HG03558 (cell line): Measurements from ENCODE around the gene RANBP1.

Experiments used
- ATAC-seq: cut with Tn5 transposase; IDR thresholded peaks from one replicate; pipeline ENCODE4 v1.9.1; 2021; ENCODE audit warnings: moderate number of reproducible peaks; ENCODE audit not compliant: unreplicated experiment; ENCODE audit errors: extremely low read depth

The RANBP1 gene

DNA sequence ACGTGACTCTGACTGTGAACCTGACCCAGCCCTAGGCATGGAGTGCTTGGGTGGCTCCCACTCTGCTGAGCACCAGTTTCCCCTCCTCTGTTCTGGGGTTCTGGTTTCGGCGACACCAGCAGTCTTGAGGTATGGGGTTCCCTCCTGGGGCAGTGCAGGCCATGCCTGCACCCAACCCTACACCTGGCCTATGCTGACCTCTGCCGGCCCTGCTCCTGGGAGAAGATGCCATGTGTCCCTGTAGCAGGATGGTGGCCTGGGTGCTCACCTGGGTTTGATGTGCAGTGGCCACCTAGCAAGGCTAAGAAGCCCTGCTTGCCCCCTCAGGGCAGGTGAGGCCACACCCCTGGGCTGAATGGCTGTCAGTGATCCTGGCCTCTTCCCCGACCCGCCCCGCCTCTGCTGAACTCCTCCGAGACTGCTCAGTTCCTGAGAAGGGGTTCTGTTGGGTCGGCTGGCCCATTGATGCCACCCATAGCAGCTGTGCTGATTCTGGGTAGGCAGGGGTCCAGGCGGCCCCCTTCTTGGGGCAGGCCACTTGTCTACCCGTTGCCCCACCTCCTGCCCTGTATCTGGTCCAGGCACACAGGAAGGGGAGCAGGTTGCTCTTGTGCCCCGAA, 18.1 kb downstream of the RANBP1 start:
- ATAC-seq: no peak

GRCh38 chr22:20135265-20135664, 19.4 kb downstream of the RANBP1 start:
- ATAC-seq: no peak

- no peak for ATAC-seq
Observed at GRCh38 chr22:20135806-20136602, 20.1 kb downstream of the RANBP1 start.

- no peak for ATAC-seq
Observed at GRCh38 chr22:20136603-20136873, 20.6 kb downstream of the RANBP1 start.

GRCh38 chr22:20137113-20137512, 21.2 kb downstream of the RANBP1 start:
- ATAC-seq: no peak

DNA sequence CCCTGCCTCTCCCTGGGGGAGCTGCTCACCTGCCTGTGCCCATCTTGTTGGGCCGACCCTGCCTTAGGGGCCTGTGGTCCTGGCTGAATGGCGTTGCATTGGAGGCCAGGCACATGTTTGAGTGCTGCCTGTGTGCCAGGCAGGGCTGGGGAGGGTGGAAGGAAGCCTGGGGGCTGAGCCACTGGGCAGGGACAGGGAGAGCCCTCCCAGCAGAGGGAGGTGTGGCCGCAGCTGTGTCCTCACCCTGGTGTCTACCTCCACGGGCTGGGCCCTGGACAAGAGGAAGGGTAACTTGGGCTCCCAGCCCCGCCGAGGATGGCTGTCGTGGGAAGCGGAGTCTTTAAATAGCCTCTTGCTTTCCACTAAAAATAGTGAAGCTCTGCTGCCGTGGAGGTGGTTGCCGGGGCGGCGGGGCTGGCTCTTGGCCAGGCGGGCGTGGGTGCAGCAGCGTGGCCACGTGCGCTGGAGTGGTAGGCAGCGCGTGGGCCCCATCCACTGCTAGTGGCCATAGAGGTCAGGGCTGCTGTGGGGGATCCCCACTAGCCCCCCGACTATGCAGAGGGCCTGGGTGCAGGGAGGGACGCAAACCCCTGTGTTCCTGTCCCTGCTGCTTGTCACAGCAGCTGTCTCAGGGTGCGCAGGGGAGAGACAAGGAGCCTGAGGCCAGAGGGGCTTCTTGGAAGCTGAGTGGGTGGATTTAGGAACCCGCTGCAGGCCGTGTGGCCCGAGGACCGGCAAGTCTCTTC, 21.9 kb downstream of the RANBP1 start:
- ATAC-seq: no peak

DNA sequence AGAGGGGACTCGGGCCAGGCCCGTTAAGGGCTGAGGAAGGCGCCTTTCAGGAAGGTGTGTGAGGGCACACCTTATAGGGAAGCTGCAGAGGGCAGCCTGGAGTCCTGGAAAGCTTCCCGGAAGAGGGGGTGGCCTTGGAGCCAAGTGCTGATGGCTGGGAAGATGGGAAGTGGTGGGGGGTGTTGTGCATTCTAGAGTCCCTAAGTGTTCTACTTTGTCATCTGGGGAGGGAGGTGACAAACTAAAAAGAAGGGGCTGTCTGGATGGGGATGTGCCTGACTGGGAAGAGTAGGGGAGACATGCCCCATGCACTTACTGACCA, 22.5 kb downstream of the RANBP1 start:
- no peak for ATAC-seq

DNA sequence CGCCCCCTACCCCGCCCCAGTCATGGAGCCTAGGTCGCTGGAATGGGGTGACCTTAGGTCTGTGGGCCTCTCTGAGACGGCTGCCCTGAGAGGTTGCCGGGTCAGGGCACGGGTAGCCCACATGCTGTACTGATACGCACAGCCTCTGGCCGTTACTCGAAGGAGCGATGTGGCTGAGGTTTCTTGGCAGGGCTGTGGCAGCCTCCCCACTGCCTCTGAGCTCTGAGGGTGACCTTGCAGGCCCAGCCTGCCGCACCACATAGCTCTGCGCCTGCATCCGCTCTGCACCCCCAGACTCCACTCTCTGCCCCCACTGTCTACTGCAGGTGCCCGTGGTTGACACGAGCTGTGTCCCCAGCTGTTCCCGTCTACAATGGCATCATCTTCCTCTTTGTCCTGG, 23.0 kb downstream of the RANBP1 start:
- ATAC-seq: no peak

- no peak for ATAC-seq
Observed at GRCh38 chr22:20139391-20140106, 23.6 kb downstream of the RANBP1 start.

DNA sequence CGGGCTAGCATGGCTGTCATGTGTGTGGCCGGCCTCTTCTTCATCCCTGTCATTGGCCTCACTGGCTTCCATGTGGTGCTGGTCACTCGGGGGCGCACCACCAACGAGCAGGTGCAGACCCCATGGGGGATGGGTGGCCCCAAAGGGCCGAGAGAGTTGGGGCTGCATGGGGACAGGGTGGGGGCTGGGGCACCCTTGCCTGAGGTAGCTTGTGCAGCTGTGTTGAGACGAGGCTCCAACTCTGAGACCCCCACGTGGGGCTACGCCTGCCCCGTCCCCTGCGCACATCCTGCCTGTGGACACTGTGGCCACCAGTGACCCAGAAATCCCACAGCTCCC, 24.2 kb downstream of the RANBP1 start:
- ATAC-seq: no peak

- no peak for ATAC-seq
Observed at GRCh38 chr22:20140521-20140964, 24.6 kb downstream of the RANBP1 start.

DNA sequence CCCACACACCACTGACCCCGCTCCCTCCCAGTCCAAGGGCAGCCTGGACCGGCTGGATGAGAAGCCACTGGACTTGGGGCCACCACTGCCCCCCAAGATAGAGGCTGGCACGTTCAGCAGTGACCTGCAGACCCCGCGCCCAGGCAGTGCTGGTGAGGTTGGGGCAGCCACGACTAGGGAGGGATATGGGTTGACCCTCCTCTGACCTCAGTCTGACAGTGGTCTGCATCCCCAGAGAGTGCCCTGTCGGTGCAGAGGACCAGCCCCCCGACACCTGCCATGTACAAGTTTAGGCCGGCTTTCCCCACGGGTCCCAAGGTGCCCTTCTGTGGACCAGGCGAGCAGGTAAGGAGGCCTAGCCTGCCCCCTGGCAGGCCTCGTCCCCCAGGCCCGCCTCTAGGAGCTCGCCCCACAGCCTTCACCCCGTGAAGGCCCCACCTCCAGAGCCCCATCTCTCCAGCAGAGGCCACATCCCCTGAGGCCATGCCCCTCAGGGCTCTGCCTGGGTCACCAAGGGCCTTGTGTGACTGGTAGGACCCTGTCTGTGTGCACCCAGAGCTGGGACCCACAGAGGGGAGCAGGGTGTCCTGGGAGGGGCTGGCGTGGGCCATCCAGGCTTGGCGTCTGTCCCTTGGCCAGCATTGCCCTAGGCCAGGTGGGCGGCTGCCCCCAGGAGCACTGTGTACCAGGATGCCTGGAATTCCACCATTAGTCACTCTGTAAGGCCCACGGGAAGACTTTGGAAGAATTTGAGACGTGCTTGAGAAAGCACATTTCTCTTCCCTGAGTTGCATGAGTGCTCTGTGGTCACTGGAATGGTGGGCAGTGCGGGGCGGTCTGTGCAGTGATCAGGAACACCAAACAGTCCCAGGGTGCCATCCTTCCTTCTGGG, 25.5 kb downstream of the RANBP1 start:
- ATAC-seq: no peak

DNA sequence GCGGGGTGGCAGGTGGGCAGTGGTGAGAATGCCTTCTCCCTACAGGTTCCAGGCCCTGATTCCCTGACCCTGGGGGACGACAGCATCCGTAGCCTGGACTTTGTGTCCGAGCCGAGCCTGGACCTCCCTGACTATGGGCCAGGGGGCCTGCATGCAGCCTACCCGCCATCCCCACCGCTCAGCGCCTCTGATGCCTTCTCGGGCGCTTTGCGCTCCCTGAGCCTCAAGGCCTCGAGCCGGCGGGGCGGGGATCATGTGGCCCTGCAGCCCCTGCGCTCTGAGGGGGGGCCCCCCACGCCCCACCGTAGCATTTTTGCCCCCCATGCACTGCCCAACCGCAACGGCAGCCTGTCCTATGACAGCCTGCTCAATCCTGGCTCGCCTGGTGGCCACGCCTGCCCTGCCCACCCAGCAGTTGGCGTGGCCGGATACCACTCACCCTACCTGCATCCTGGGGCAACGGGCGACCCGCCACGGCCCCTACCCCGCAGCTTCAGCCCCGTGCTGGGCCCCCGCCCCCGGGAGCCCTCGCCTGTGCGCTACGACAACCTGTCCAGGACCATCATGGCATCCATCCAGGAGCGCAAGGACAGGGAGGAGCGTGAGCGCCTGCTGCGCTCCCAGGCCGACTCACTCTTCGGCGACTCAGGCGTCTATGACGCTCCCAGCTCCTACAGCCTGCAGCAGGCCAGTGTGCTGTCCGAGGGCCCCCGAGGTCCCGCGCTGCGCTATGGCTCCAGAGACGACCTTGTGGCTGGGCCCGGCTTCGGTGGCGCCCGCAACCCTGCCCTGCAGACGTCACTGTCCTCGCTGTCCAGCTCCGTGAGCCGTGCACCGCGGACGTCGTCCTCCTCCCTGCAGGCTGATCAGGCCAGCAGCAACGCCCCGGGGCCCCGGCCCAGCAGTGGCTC, 27.1 kb downstream of the RANBP1 start:
- no peak for ATAC-seq

- ATAC-seq: no peak
Observed at GRCh38 chr22:20143883-20144665, 28.2 kb downstream of the RANBP1 start.

- ATAC-seq: no peak
Observed at GRCh38 chr22:20145206-20145831, 29.4 kb downstream of the RANBP1 start.

DNA sequence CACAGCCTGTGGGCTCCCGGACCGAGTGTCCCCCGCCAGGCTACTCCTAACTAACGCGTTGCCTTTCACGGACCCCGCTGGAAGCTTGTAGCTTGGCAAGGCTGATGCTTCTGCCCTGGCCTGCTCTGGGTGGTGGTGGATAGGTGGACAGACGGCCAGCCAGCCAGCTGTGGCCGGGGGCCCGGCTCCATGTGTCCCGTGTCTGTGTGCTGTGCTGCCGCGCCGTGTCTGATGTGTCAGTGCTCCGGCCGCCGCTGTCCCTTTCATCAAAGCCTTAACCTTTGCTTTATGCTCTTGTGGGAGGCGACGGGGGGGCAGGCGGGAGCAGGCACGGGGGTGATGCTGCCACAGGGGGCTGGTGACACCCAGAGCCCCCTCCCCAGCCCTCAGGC, 29.9 kb downstream of the RANBP1 start:
- ATAC-seq: no peak

GRCh38 chr22:20146777-20147176, 30.9 kb downstream of the RANBP1 start:
- ATAC-seq: no peak
